ENCODE results near the gene MRPS35.

GRCh38 chr12:27689558-27690180 lies 21.0 kb upstream of the MRPS35 start:
- TF ChIP-seq POLR2A (IDR thresholded peaks at IDR 0.05): no peak
- TF ChIP-seq, protein P1, sequence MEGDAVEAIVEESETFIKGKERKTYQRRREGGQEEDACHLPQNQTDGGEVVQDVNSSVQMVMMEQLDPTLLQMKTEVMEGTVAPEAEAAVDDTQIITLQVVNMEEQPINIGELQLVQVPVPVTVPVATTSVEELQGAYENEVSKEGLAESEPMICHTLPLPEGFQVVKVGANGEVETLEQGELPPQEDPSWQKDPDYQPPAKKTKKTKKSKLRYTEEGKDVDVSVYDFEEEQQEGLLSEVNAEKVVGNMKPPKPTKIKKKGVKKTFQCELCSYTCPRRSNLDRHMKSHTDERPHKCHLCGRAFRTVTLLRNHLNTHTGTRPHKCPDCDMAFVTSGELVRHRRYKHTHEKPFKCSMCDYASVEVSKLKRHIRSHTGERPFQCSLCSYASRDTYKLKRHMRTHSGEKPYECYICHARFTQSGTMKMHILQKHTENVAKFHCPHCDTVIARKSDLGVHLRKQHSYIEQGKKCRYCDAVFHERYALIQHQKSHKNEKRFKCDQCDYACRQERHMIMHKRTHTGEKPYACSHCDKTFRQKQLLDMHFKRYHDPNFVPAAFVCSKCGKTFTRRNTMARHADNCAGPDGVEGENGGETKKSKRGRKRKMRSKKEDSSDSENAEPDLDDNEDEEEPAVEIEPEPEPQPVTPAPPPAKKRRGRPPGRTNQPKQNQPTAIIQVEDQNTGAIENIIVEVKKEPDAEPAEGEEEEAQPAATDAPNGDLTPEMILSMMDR (IDR thresholded peaks at IDR 0.05): no peak
